CD4-positive, alpha-beta T cell treated with Interleukin-4 for 1 hour (primary cell): ENCODE data around the gene PANK4.

Experiments
- DNase-seq, 2 donors: peaks; one replicate each; pipeline ENCODE4 v3.0.0-alpha.2; 2020 to 2022

The PANK4 gene

GRCh38 chr1:2544093-2544874, 17.9 kb upstream of the PANK4 start:
- DNase-seq = no peak

DNA sequence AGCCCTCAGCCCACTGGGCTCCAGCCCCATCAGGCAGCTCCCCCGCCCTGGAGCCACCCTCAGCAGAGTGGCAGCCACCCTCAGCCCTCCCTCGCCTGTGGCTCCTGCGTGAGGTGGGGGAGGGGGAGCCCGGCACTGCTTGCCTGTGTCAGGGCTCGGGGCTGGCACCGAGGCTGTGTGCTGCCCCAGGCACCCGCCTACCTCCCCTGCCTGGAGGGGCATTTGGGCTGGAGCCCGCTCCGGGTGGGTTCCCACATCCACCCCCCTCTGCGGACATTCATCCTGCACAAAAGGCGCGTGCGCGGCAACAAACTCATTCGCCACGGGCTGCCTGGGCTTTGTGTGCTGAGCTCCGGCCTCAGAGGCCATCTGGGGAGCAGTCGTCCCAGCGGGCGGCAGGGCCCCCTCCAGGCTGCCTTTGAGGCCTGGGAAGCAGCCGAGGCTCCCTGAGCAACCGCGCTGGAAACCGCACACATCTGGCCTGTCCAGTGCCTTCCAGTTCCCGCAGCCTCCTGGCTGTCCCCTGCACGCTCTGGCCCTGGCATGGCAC, 17.2 kb upstream of the PANK4 start:
- DNase-seq = peak; percentile 36 to 47

DNA sequence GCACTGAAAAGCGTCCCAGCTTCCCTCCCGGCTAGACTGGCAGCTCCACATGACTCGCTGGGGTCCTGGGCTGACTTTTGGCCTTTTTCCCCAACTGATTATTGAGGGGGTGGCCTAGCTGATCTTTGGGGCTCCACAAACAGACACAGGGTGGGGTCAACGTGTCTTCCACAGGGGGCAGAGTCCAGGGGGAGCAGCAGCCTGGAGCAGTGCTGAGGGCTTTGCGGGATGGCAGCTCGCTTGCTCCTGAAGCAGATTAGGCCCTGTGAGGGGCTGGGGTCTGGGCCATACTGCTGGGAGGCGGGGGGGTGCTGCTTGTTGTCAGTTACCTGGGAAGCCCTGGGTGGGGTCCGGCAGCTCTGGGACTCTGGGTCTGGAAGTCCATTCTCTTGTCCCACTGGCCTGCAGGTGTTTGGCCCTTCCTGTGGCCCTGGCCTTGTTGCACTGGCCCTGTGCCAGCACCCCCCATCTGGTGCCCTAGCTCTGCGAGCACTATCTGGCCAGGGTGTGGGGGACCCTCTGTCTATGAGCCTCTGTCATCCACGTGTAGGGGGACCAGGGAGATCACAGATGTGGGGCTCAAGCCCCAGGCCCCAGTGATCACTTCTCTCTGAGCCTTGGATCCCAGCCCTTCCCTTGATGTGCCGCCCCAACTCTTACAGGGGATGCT, 16.0 kb upstream of the PANK4 start:
- no peak for DNase-seq

- no peak for DNase-seq
These were observed 15.3 kb upstream of the PANK4 start for GRCh38 chr1:2541619-2542245.

- no peak for DNase-seq
These were observed 14.6 kb upstream of the PANK4 start for GRCh38 chr1:2540816-2541492.

- peak; percentile 32 to 42 for DNase-seq
These were observed 13.0 kb upstream of the PANK4 start for GRCh38 chr1:2539312-2539907.

DNA sequence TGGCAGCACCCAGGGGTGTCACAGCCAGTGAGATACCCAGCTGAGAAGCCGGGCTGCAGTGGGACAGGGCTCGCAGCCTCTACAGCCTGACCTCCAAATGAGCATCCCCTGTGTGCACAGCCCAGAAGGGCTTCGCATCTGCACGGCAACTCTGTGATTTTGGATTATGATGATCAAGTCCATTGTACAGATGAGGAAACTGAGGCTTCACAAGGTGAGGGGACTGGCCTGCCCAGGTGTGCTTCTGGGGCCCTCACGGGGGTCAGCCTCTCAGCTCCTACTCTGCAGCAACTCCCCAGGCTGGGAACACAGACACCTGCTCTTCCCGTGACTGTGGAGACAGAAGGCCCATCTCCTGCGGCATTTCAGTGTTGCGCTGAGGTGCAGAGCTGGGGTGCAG, 12.5 kb upstream of the PANK4 start:
- DNase-seq = no peak

- DNase-seq = no peak
These were observed 12.0 kb upstream of the PANK4 start for GRCh38 chr1:2538376-2538775.

GRCh38 chr1:2537784-2538115, 11.4 kb upstream of the PANK4 start:
- DNase-seq = no peak

GRCh38 chr1:2535981-2536380, 9.6 kb upstream of the PANK4 start:
- DNase-seq = no peak

DNA sequence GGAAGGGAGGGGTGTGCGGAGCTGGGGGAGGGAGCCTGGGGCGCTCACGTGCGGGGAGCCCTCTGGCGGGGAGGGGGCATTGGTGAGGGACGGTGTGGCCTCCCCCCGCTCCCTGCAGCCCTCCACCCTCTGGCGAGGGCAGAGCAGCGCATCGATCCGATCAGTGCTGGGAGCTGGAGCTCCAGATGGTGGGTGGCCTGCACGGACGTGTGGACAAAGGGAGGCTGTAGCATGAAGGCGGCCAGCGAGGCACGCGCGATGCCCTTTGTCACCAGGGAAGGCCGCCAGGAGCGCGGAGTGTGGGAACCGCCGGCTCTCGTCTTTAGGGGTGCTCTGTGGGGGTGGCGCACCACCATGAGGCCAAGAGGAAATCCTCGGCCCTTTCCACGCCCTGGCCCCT, 9.1 kb upstream of the PANK4 start:
- no peak for DNase-seq

- no peak for DNase-seq
These were observed 8.5 kb upstream of the PANK4 start for GRCh38 chr1:2534687-2535441.

GRCh38 chr1:2534315-2534686, 7.9 kb upstream of the PANK4 start:
- no peak for DNase-seq

DNA sequence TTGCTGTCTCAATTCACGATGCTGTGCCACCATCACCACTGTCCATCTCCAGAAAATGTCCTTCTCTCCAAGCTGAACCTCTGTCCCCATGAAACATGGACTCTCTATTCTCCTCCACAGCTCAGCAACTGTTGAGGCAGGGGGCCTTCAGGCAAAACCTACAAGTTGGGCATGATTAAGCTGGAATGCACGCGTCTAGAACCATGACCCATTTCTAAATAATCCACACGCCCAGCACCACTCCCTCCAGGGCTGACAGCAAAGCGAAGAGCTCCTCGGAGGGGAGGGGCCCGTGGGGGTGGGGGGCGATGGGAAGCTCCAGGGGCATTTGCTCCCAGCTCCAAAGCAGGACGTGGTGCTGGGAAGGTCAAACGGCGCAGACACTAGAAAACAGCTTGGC, 7.0 kb upstream of the PANK4 start:
- DNase-seq = no peak

GRCh38 chr1:2532485-2533160, 6.2 kb upstream of the PANK4 start:
- DNase-seq = no peak

DNA sequence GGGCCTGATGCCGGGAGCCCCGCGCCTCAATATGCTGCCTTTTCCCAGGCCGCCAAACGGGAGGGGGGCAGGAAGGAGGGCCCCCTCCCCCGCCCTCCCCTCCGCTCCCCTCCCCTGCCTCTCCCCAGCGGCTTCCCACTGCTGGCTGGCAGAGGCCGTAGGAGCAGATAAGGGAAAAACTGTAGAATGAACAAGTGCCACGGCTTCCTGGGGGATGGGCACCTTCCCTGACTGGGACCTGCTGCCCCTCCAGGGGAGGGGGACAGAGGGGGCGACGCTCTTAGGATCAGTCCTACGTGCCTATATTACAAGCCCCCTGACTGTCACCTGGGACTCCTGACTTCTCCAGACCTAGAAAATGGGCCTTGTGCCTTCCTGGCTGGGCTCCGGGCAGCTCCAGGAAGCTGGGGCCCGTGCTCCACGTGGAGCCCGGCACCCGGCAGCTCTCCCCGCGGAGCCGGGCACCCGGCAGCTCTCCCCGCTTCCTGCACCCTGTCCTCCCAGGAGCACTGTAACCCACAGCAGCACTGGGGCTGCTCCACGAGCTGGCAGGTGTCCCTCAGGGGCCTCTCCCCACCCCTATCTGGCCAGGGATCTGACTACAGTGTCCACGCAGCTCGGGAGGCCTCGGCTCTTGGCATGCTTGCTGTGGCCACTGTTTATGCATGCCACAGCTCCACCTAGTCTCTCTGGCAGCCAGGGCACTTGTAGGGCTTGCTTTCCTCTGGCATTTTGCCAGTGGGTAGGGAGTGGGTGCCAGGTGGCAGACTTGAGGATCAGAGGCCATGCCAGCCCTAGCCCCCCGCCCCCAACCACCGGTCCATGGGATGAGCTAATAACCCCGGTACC, 4.3 kb upstream of the PANK4 start:
- no peak for DNase-seq

- DNase-seq = no peak
These were observed 3.6 kb upstream of the PANK4 start, which contains the start of gene HES5 for GRCh38 chr1:2529784-2530512. Gene HES5 (minus strand): TSS chr1:2530263. CDS start chr1:2530164, 99 bp downstream.

GRCh38 chr1:2528966-2529783, 2.8 kb upstream of the PANK4 start:
- peak; percentile 62 for DNase-seq

DNA sequence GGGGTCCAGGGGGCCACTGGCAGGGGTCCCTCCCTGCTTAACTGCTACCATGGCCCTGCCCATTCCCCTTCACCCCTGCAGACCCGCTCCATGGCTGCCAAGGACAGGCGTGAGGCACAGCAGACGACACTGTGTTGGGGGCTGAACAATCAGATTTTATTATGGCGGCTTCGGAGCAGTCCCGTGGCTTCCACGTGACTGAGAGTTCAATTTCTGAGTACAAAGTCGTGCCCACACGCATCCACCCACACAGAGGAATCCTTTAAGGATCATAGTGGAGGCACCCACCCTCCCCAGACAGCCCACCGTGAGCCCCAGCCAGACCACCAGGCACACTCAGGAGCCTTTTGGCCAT, 2.2 kb upstream of the PANK4 start:
- DNase-seq = no peak
